GM12878 (cell line): Measurements from ENCODE around the gene UBE2E2. TPM values are rescaled to one million over a fixed set of nuclear protein-coding genes. Genes with fewer than 3 reads are reported as not detected.

ENCODE experiments used
- ATAC-seq: fragments of 200-7000 bp; cut with Tn5 transposase; 3 replicates; pipeline ENCODE4 v1.9.1; 2020; ENCODE audit warnings: mild to moderate bottlenecking, moderate library complexity
- BruUV-seq: library from RNA; stranded (reverse); fragments of 400-500 nt; replicated peaks from 2 replicates; lab custom pipeline; 2021; lab: Mats Ljungman, UMichigan
- CTCF ChIA-PET: fragments of 300-600 bp; sonication (Branson Sonifier 250); formaldehyde crosslinking; extraction: SDS; loops from one replicate; lab custom pipeline; 2021; ENCODE audit warnings: inconsistent platforms; lab: Yijun Ruan, JAX
- POLR2A ChIA-PET: fragments of 350-600 bp; formaldehyde crosslinking; extraction: SDS; loops from one replicate; lab custom pipeline; 2021; ENCODE audit warnings: inconsistent platforms; lab: Charles Lee
- RAD21 ChIA-PET: fragments of 300-600 bp; sonication (Branson Sonifier 250); formaldehyde crosslinking; loops from one replicate; lab custom pipeline; 2023; ENCODE audit warnings: antibody characterized with exemption; ENCODE audit not compliant: unreplicated experiment; lab: Charles Lee
- SMC1A ChIA-PET: fragments of 300-600 bp; sonication (Branson Sonifier 250); formaldehyde crosslinking; loops from one replicate; lab custom pipeline; 2023; ENCODE audit not compliant: unreplicated experiment, uncharacterized antibody; lab: Charles Lee
- DNase-seq: peaks from one replicate; pipeline ENCODE4 v3.0.0-alpha.2; 2011; ENCODE audit warnings: low read depth, low spot score
- FAIRE-seq: peaks from 3 replicates; lab custom pipeline; 2011; peaks lifted over from hg19 to GRCh38; lab: Jason Lieb, UNC
- H2AFZ ChIP-seq: 2 replicates; pipeline ENCODE4 v1.6.0; 2011; ENCODE audit warnings: low read depth, low read length, control low read depth; ENCODE audit not compliant: control insufficient read depth
- H3K27ac ChIP-seq: 2 replicates; pipeline ENCODE4 v1.5.1; 2011; ENCODE audit warnings: control low read depth; ENCODE audit not compliant: control insufficient read depth, insufficient read depth
- H3K27me3 ChIP-seq, 2 experiments: replicated peaks in 1 of 2; 2 replicates each; pipeline versions ENCODE4 v1.6.0 to v1.6.1; 2011; ENCODE audit warnings: low read length in 1 of 2; ENCODE audit not compliant: control insufficient read depth in 2 of 2, insufficient read depth in 2 of 2
- H3K36me3 ChIP-seq, 2 experiments: 2 replicates each; pipeline ENCODE4 v1.5.1; 2011; ENCODE audit warnings: low read length in 1 of 2; ENCODE audit not compliant: control insufficient read depth in 2 of 2, insufficient read depth in 2 of 2
- H3K4me1 ChIP-seq: 2 replicates; pipeline ENCODE4 v1.6.1; 2011; ENCODE audit warnings: mild to moderate bottlenecking, low read length, moderate library complexity, mixed read lengths; ENCODE audit not compliant: control insufficient read depth, insufficient read depth
- H3K4me2 ChIP-seq: 2 replicates; pipeline ENCODE4 v1.6.0; 2011; ENCODE audit warnings: control low read depth; ENCODE audit not compliant: control insufficient read depth, insufficient read depth
- H3K4me3 ChIP-seq: fragments of 200-600 bp; sonication (generic); 2 replicates; pipeline ENCODE4 v1.5.1; 2016
- H3K79me2 ChIP-seq: 2 replicates; pipeline ENCODE4 v1.6.0; 2011; ENCODE audit warnings: low read length; ENCODE audit not compliant: control insufficient read depth, insufficient read depth
- H3K9ac ChIP-seq: 2 replicates; pipeline ENCODE4 v1.8.0; 2011; ENCODE audit warnings: low read length, control low read depth, mixed read lengths; ENCODE audit not compliant: control insufficient read depth, insufficient read depth
- H3K9me3 ChIP-seq: replicated peaks from 3 replicates; pipeline ENCODE4 v1.5.1; 2011; ENCODE audit warnings: mild to moderate bottlenecking, low read length; ENCODE audit not compliant: control insufficient read depth, insufficient read depth
- H4K20me1 ChIP-seq: 2 replicates; pipeline ENCODE4 v1.6.0; 2011; ENCODE audit not compliant: control insufficient read depth, insufficient read depth
- CREB1 ChIP-seq: IDR thresholded peaks from 2 replicates; pipeline ENCODE4 v1.6.1; 2012; ENCODE audit warnings: low read depth, mild to moderate bottlenecking, inconsistent platforms
- SMAD1 ChIP-seq: fragments of 450-650 bp; IDR thresholded peaks from 2 replicates; pipeline ENCODE4 v1.6.1; 2018; ENCODE audit warnings: mild to moderate bottlenecking, low read depth; ENCODE audit not compliant: partially characterized antibody
- SPI1 ChIP-seq: IDR thresholded peaks from 2 replicates; pipeline ENCODE4 v1.6.1; 2011; ENCODE audit warnings: low read depth, mild to moderate bottlenecking, low read length, moderate library complexity, borderline replicate concordance; ENCODE audit not compliant: insufficient read depth
- TCF12 ChIP-seq: IDR thresholded peaks from 2 replicates; pipeline ENCODE4 v1.6.1; 2011; ENCODE audit warnings: low read depth, mild to moderate bottlenecking, low read length
- YBX1 ChIP-seq: fragments of 450-650 bp; IDR thresholded peaks from 2 replicates; pipeline ENCODE4 v1.6.1; 2016; ENCODE audit warnings: antibody characterized with exemption
- ZNF207 ChIP-seq: fragments of 450-650 bp; IDR thresholded peaks from 2 replicates; pipeline ENCODE4 v1.6.1; 2014; ENCODE audit warnings: antibody characterized with exemption, mild to moderate bottlenecking, borderline replicate concordance
- WGBS: methylation state at CpG from one replicate; pipeline ENCODE4 v1.1.6; 2016; ENCODE audit warnings: low lambda C conversion rate; ENCODE audit not compliant: insufficient replicate concordance, insufficient coverage; ENCODE audit errors: missing lambda C conversion rate; 5-methylcytosine and 5-hydroxymethylcytosine counted together
- in situ Hi-C: fragments of 300-500 bp; cut with MboI; formaldehyde crosslinking; loops from 9 replicates; pipeline ENCODE4 v1.14.3; 2018; ENCODE audit warnings: mixed read lengths
- intact Hi-C: fragments of 100-400 bp; cut with micrococcal nuclease; formaldehyde crosslinking; loops from one replicate; pipeline ENCODE4 v1.14.2; 2022; ENCODE audit not compliant: unreplicated experiment
- polyA plus RNA-seq, 11 experiments: library from polyadenylated mRNA; depleted of rRNA in 4 of 11; unstranded in 6 of 11; stranded (reverse) in 5 of 11; fragments of >200 nt; fragmentation: Nextera tagmentation in 4 of 11; fragmentation: Illumina TruSeq in 1 of 11; extraction: Ambion mirVana in 4 of 11; extraction: Trizol in 1 of 11; gene quantifications; 1 replicate in 1 of 11; 2 replicates in 10 of 11; pipeline versions ENCODE4 v1.2.1 to v1.2.3, GENCODE V29; 2011 to 2016; ENCODE audit warnings: inconsistent platforms in 2 of 11, missing spikeins in 2 of 11, low read depth in 1 of 11
- total RNA-seq, 4 experiments: library from RNA; depleted of rRNA in 3 of 4; stranded (reverse); fragments of >200 nt in 3 of 4; fragmentation: Illumina TruSeq in 1 of 4; extraction: Trizol in 1 of 4; gene quantifications; 2 replicates each; pipeline versions ENCODE4 v1.2.1 to v1.2.3, GENCODE V29; 2013 to 2021
- TF ChIP-seq, protein P1 (sequence below): fragments of 450-650 bp; IDR thresholded peaks from 2 replicates; pipeline ENCODE4 v1.6.1; 2017; ENCODE audit warnings: mild to moderate bottlenecking, low read depth, inconsistent platforms; ENCODE audit not compliant: poor library complexity, severe bottlenecking
- TF ChIP-seq, protein P2 (sequence below): fragments of 450-650 bp; formaldehyde crosslinking; IDR thresholded peaks from 2 replicates; pipeline ENCODE4 v1.4.0; 2020; ENCODE audit warnings: mild to moderate bottlenecking, moderate library complexity

Gene UBE2E2
- total and polyA plus RNA-seq, 10 of the 15 experiments (the other 5 are each of a cell fraction or from before 2014, with no cell fraction given) = 8.7 to 71.0 (median 36.4) TPM

DNA sequence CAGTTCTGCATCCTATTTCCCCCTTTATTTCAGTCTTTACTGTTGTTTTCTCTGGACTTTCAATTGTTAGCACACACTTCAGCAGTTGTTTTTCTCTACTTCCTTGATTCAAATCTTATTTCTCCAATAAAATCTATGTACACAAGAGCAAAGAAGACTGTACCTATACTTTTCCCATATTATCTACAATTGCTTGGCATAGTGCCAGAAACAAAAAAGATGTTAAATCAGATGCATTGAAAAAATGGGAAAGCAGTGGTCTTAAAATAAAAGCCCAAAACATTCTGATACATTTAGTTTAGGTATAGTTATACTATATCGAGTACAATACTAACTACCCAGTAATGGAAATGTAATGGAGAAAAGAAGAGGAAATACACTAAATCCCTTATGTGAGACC is 265.1 kb downstream of the UBE2E2 start:
- no peak overlapping the region for H2AFZ ChIP-seq
- TF ChIP-seq ZNF207 (no peak), TCF12 (no peak), SMAD1 (peak; percentile 29)
- POLR2A ChIA-PET = no interaction called here
- no peak overlapping the region for H3K4me2 ChIP-seq
- RAD21 ChIA-PET = no interaction called here
- no peaks in the 10 kb centered on the region for H4K20me1 ChIP-seq
- H3K9me3 ChIP-seq = peaks cover 2% of the 10 kb centered on the region
- no peak overlapping the region for H3K9ac ChIP-seq
- intact Hi-C loops (no loop called here), in situ Hi-C loops (no loop called here)
- DNase-seq = no peak
- no peaks in the 10 kb centered on the region for H3K4me1 ChIP-seq
- no peaks in the 10 kb centered on the region for H3K36me3 ChIP-seq
- H3K27ac ChIP-seq = no peak overlapping the region
- H3K4me3 ChIP-seq = no peak overlapping the region
- no peak for ATAC-seq
- FAIRE-seq = no peak
- H3K27me3 ChIP-seq = no peaks in the 10 kb centered on the region
- 100% methylated on average over 1 of the region's 1 CpG for WGBS
- CTCF ChIA-PET = interaction anchor here (1.6 to 4.8 kb wide), 2 partner anchors 9 to 14 kb away, joined by 3 to 16 read pairs; no protein-coding TSS in a partner anchor
- SMC1A ChIA-PET = no interaction called here
- BruUV-seq = no TSS peak
- H3K79me2 ChIP-seq = no peaks in the 10 kb centered on the region

DNA sequence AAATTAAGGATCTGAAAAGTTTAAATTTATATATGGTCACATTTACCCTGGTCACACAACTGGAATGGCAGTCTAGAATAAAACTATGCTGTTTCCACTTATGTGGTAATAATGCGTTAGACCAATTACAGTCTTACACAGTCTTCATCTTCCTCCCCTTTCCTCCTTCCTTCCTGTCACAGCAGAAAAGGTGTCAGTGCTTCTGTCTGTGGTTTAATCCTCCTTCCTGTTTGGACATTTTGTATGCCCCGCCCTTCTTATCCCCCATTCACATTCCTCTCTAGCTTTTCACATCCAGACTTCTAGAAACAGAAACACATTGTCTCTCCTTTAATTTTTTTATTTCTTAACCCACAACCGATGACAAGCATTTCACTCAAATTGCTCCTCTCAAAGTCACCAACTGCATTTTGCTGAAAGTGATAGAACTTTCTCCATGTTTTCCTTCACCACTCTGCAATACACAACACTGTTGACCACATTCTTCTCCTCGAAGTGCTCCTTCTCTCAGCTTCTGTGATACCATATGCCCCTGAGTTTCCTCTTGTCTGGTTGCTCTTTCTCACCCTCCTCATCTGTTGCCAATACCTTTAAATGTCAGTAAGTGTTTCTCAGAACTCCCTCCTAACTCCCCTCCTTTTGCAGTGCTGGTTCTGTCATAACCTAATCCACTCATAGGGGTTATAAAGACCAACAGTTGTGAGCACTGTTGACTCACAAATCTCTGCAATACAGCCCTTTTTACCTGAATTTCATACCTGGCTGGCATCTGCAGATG is 271.6 kb downstream of the UBE2E2 start:
- no peak for FAIRE-seq
- RAD21 ChIA-PET = no interaction called here
- no peak for DNase-seq
- intact Hi-C loops (no loop called here), in situ Hi-C loops (no loop called here)
- Histone ChIP-seq H3K4me1 (no peaks in the 10 kb centered on the region), H3K27me3 (no peaks in the 10 kb centered on the region), H3K9me3 (peaks cover 19% of the 10 kb centered on the region), H3K79me2 (no peaks in the 10 kb centered on the region), H3K27ac (no peak overlapping the region), H2AFZ (no peak overlapping the region), H3K36me3 (no peaks in the 10 kb centered on the region), H3K4me2 (no peak overlapping the region), H3K4me3 (no peak overlapping the region), H3K9ac (no peak overlapping the region), H4K20me1 (no peaks in the 10 kb centered on the region)
- no TSS peak for BruUV-seq
- no peak for ATAC-seq
- CTCF ChIA-PET = no interaction called here
- SMC1A ChIA-PET = interaction anchor here (0.6 to 1.7 kb wide), 2 partner anchors 10 to 190 kb away, joined by 3 to 8 read pairs; no protein-coding TSS in a partner anchor
- WGBS = 78% methylated on average over 4 of the region's 4 CpGs
- POLR2A ChIA-PET = no interaction called here
- TF ChIP-seq SPI1 (no peak), YBX1 (no peak), CREB1 (no peak)
- TF ChIP-seq, protein P1, sequence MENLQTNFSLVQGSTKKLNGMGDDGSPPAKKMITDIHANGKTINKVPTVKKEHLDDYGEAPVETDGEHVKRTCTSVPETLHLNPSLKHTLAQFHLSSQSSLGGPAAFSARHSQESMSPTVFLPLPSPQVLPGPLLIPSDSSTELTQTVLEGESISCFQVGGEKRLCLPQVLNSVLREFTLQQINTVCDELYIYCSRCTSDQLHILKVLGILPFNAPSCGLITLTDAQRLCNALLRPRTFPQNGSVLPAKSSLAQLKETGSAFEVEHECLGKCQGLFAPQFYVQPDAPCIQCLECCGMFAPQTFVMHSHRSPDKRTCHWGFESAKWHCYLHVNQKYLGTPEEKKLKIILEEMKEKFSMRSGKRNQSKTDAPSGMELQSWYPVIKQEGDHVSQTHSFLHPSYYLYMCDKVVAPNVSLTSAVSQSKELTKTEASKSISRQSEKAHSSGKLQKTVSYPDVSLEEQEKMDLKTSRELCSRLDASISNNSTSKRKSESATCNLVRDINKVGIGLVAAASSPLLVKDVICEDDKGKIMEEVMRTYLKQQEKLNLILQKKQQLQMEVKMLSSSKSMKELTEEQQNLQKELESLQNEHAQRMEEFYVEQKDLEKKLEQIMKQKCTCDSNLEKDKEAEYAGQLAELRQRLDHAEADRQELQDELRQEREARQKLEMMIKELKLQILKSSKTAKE = no peak
- TF ChIP-seq, protein P2, sequence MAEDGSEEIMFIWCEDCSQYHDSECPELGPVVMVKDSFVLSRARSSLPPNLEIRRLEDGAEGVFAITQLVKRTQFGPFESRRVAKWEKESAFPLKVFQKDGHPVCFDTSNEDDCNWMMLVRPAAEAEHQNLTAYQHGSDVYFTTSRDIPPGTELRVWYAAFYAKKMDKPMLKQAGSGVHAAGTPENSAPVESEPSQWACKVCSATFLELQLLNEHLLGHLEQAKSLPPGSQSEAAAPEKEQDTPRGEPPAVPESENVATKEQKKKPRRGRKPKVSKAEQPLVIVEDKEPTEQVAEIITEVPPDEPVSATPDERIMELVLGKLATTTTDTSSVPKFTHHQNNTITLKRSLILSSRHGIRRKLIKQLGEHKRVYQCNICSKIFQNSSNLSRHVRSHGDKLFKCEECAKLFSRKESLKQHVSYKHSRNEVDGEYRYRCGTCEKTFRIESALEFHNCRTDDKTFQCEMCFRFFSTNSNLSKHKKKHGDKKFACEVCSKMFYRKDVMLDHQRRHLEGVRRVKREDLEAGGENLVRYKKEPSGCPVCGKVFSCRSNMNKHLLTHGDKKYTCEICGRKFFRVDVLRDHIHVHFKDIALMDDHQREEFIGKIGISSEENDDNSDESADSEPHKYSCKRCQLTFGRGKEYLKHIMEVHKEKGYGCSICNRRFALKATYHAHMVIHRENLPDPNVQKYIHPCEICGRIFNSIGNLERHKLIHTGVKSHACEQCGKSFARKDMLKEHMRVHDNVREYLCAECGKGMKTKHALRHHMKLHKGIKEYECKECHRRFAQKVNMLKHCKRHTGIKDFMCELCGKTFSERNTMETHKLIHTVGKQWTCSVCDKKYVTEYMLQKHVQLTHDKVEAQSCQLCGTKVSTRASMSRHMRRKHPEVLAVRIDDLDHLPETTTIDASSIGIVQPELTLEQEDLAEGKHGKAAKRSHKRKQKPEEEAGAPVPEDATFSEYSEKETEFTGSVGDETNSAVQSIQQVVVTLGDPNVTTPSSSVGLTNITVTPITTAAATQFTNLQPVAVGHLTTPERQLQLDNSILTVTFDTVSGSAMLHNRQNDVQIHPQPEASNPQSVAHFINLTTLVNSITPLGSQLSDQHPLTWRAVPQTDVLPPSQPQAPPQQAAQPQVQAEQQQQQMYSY (CRISPR knock-in tag) = no peak
